Stimulated activated naive CD4-positive, alpha-beta T cell (primary cell): Measurements from ENCODE around the gene TMEM185A.
A peak's percentile ranks its signal among the peaks of the same experiment; 100 is the strongest.
"Not testable (repeated sequence)": the region's sequence is repeated elsewhere in the genome, so short reads cannot be mapped to it uniquely, and the experiment has no call there.

ENCODE experiments used
- DNase-seq, 6 experiments: peaks; one replicate each; lab custom pipeline; 2025; lab: John Stamatoyannopoulos, UW

Gene TMEM185A

DNA sequence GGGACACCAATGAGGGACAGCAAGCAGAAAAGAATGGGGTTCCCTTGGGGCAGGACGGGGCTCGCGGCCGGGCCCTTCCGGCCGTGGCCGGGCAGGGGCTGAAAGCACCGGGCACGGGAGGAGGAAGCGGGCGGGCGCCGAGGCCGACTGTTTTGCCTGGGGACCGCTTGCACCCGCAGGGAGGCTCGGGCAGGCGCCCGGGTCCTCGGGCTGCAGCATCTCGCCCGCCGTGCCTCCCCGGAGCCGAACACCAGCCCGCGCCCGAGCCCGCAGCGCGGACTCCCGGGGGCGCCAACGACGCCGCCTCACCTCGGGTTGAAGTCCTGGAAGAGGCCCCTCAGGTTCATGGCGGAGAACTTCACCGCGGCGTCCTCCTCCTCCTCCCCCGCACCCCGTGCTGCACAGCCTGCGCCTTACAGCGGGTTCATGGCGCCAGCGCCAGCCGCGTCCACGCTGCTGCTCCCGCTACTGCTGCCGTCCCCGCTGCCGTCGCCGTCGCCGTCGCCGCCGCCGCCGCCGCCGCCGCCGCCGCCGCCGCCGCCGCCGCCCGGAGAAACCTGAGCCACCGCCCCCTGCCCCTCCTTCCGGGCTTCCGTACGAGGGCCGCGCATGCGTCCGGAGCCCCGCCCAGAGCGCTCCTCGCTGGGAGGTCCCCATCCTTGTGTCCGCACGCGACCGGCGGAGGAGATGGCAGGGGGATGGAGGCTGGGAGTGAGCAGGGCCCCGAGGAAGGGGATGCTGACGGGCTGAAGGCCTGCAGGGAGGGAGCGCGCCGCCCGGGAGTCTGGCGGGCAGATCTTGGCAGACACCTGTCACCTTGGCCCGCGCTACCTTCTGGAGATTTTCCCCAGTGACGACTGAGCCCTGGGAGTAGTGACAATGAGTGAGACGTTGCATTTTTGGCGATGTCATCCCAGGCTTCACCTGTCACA, at the start of gene TMEM185A:
TSS of gene TMEM185A (minus strand) at position 559 of the 932 bp plus-strand sequence. CDS start at position 347, 212 bp downstream.
- peak; percentile 40 to 78 (median 67) for DNase-seq

DNA sequence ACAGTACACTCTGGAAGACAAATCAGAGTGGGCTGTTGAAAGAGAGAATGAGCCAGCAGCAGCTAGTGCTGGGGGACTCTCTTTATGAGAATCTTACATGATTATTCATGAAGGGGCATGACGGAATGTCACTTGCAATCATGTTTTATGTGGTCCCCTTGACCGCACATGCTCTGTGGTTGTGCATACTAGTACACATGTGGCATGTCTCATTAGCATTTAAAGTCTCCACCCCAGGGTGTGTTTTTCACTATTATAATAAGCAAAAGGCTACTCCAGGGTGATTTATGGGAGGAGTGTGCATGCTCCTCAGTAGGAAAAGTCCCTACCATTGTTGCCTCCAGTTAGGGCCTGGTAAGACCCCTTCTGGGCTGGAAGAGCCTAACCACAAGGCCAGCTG, 49.6 kb upstream of the TMEM185A start:
- DNase-seq = no peak

DNA sequence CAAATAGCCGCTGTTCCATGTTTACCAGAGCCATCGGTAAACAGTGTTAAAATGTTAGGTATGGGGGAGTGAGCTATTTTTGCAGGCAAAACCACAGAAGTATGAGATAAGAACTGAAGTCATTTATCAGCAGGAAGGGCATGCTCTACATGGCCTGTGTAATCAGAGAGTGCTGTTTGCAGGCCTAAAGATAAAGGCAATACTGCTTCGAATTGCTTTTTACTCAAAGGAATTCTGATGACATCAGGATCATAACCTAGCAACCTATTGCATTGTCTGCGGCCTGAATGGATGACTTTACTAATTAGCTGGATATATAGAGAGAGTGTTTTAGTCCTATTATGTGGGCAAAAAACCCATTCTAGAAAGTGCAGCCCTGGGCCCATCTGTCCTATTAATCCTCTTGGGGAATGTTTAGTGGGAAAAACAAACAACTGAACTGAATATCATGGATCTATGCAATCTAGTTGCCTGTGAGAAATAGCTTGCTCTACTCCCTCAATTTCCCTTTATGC, 47.6 kb upstream of the TMEM185A start:
- not testable (repeated sequence) for DNase-seq

DNA sequence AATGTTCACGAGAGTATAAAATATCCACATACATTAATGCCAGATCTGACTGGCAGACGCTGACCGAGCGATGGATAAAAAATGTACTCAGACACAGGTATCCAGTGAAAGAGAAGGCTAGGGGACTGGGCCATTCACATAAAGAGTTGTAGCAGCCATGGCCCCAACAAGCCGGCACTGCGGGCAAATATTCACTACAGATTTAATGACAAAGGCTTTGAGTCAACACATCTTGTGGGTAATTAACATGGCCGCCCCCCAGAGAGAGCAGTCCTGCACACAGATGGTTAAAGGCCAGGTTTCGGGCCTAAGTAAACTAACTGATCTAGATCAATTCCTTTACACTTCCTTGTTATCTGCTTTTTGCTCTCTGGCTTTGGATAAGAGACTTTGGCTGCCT, 44.0 kb upstream of the TMEM185A start:
- DNase-seq = not testable (repeated sequence)

DNA sequence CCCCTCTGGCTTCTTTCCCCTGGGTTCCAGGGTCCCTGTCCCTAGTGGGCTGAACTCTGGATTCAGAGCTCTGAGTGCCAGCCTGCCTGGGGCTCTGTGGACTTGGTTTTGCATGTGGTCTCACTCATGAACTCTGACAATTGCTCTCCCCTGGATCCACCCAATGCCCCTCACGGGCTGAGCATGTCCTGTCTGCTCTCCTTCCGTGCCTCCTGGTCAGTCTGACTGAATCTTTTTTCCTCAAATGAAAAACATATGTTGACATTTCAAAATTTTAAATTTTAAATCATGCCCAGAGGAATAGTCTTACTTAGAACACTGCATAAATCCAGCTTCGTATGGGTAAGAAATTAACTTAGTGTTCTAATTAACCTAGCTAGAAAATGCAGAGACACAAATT, 43.5 kb upstream of the TMEM185A start:
- DNase-seq = not testable (repeated sequence)

DNA sequence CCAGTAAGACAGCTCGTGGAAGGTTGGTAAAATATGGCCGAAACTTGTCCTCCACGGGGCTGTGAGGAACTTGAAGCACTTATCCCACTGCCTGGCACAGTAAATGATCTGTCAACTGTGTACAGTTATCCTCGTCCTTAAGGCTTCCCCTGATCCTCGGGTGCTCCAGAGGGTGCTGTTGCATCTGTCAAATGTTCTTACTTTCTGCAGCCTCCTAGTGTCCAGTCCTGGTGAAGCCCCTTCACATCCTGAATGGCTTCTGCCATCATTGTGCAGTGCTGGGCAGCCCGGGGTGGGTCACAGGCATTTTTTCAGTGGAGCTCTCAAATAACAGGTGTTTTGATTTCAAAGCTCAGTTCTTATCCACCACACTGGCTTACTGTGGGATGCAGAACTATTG, 29.0 kb upstream of the TMEM185A start:
- DNase-seq = not testable (repeated sequence)

DNA sequence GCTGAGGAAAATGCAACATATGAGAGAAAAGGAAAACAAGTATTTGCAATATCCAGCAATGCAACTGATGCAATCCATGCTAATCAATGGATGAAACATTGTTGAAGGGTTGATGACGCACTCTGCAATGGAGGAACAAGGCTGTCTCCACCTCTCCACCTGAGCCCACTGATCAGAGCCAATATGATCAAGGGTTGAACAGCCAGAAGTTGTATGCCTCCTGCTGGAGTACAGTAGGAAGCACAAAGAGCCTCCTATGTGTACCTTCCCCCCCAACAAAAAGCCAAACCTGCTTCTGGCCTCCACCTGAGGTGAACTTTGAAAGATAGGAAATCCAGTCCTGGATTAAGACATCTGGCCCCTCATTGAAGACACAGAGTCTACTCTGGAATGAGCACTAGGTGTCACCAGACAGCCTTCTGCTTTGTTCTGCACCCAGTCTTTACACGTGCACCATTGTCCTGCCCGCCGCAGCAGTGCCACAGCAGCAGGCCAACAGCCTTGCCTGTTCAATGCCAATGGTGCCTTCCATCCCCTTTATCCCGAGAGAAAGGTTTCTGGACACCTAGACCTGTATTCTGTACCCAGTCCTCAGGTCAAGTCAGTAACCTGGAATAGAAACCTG, 24.8 kb upstream of the TMEM185A start:
- not testable (repeated sequence) for DNase-seq

DNA sequence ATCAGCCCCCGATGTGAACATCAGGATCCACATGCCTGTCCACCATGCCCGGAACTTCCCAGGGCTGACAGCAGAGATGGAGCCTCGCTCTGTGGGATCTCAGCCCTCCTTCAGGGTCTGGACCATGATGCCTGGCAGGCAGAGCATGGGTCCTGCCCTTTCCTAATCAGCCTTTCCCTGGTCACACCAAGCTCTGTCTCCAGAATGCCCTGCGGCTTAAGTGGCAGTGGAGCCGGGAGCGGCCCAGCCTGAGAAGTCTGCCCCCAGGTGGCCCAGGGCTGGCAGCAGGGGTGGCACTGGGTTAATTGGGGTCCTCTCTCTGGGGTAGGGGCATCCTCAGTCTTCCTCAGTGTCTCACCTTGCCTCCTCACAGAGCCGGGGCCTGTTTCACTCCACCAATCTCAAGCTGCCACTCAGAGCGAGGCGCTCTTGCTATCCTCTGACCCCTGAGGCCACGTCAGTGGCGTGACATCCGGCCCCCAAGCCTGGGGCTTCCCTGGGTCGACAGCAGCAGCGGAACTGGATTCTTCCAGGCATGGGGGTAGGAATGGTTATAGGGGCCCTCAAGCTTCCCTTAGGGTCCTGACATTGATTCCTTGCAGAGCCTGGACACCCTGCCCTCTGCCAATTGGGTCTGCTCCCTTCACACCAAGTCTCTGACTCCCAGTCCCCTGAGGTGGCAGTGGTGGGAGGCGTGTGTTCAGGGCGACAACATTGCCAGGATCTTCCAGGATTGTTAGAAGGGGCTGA, 20.8 kb upstream of the TMEM185A start:
- DNase-seq = no peak

DNA sequence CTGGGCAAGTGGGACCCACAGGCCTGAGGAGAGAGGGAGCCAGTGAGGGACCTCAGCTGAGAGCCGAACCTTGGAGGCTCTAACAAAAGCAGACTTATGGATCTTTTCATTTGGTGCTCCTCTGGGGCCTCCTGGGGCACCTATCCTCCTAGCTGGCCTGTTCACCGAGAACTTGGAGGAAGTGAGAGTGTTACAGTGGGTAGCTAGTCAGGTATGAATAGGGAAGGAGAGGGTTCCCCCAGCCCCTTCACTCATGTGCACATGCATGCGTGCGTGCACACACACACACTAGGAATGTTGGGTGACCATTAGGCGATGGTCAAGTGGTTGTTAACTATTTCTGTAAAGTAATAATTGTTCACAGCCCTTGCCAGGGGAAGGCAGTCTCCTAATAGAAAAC, 18.6 kb upstream of the TMEM185A start:
- DNase-seq = no peak

DNA sequence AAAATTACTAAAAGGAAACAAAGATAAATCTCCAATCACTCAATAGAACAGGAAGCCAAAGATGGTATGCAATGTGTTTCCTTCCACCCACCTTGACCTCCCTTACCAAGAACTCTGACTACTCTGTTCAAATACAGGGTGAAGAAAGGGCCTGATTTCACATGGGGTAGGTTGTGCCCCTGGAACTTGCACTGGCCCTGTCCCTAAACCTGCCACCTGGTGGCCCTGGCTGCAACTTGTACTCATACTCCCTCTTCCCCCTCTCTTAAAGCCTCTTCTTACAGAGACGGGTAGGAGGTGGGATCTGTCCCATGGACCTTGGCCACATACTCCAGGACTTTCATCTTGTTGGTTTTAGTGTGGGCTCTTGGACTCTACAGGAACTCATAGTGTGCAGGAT, 17.3 kb upstream of the TMEM185A start:
- no peak for DNase-seq

DNA sequence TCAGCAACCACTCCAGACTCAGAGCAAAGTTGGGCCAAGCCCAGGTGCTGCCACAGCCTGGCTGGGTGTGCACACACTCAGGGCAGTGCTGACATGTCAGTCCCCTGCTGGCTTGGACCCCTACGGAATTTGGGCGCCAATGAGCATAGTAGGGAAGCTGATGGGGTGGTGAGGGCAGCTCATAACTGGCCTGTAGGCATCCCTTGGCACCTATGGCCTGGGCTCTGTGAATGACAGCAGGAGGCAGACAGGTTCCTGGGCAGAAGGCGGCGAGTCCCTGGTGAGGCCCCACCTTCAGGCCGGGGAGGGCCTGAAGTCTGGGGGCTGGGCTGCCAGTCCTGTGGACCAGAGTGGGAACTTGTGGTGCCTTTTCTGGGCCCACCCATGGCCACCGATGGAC, 15.9 kb upstream of the TMEM185A start:
- no peak for DNase-seq

DNA sequence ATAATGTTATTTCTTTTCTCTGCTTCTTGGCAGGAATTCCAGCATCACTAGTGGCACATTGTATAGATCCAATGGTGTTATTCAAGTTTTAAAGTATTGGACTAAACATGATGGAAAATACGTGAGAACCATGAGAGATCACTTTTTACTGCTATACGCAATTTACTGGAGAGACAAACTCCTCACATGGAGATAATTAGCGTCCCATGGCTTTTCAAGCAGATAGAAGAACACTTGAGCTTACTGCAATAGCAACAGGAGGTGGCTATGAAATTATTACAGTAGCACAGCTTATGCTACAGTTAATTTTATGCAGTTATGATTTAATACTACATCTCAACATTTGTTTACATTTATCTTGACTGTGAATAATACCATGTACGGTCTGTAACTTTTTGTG, 11.9 kb upstream of the TMEM185A start:
- DNase-seq = no peak

DNA sequence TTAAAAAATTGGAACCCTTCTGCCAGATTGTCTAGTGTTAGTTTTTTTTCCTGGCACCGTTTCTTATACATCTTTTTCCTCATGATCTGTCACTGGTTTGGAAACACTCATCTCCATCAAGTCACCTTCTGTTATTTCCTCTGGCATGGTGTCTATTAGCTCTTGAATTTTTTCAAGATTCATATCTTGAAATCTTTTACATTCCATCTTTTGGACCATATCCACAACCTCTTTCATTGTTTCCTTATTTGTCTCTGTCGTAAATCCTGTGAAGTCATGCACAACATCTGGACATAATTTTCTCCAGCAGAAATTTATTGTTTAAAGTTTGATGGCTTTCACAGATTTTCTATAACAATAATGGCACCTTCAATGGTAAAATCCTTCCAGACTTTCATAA, 10.2 kb upstream of the TMEM185A start:
- no peak for DNase-seq

DNA sequence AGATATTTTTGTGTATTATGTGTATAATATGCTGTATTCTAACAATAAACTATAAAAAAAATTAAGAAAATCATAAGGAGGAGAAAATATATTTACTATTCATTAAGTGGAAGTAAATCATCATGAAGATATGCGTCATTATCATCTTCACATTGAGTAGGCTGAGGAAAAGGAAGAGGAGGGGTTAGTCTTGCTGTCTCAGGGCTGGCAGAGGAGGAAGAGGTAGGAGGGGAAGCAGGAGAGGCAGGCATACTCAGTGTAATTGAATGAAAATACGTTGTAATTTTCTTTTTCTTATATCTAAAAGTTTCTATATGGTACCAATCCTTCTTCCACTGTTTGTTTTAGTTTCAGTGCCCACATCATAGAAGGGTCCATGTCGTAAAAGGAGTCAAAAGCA, 9.8 kb upstream of the TMEM185A start:
- no peak for DNase-seq

DNA sequence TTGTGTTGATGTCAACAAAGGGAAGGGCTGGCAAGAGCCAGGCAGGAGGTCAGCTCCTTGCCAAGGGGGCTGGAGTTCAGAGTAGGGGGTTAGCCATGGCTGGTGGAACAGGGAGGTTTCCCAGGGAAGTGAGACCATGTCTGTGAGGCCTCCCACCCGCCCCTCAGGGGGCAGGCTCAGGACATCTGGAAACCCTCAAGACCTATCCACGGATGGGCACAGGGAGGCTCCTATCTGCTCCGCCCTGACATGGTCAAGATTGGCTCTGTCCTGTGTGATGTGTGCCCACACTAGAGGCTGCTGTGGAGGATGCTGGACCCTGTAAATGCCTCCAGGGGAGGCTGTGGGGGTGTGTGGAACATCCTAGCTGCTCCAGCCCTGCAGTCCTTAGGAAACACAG, 8.0 kb upstream of the TMEM185A start:
- DNase-seq = no peak

DNA sequence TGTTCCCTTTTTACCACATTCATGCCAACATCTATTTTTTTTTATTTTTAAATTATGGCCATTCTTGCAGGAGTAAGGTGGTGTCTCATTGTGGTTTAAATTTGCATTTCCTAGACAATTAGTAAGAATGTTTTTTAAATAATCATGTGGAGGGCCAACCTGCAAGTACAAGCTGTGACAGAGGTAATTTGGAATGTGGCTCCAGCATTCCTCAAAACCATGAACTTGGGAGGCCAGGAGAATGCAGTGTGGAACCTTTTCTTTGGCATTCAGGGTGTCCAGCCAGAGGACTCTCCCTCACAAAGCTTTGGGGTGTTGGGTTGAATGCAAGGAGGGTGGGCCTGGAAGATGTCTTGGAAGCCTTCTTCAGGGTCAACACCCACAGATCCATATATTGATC, 7.3 kb upstream of the TMEM185A start:
- DNase-seq = no peak

DNA sequence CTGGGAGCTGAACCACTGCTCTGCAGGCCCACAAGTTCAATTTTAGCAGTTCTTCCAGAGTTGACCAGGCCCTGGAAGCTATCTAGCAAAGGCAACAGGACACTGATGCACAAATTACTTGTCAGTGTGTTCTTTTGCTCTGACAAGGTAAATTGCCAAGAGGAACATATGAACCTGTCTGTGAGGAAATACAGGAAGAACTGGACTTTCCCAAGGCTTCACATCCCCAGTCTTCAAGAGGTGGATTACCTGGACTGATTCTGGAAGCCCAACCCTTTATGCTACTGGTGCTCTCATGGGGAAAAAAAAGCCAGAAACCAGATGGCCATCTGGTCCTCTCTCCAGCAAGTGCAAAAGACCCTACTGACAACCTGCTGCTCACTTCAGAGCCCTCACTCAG, 1.9 kb upstream of the TMEM185A start:
- DNase-seq = no peak

DNA sequence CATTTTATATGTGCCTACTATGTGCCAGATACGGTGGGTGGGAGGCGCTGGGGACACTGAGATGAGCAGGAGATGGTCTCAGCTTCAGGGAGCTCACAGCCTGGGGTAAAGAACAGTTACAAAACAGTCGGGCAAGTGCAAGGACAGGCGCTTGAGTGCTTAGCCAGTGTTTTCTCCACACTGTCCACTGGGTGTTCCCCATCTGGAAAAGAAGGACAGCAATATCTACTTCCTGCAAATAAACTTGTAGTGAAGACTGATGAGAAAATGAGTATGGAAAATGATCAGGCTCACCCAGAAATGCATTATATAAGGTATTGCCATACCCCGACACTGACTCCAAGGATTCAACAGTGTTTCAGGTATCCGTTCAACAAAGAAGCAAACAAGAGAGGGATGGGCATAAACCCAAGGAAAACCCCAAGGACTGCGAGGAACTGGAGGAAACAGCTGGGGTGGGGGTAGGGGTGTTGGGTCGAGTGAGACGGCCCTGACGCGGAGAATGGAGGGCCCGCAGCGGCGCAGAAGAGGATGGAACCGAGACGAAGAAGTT, 835 bp downstream of the TMEM185A start:
- DNase-seq = no peak

DNA sequence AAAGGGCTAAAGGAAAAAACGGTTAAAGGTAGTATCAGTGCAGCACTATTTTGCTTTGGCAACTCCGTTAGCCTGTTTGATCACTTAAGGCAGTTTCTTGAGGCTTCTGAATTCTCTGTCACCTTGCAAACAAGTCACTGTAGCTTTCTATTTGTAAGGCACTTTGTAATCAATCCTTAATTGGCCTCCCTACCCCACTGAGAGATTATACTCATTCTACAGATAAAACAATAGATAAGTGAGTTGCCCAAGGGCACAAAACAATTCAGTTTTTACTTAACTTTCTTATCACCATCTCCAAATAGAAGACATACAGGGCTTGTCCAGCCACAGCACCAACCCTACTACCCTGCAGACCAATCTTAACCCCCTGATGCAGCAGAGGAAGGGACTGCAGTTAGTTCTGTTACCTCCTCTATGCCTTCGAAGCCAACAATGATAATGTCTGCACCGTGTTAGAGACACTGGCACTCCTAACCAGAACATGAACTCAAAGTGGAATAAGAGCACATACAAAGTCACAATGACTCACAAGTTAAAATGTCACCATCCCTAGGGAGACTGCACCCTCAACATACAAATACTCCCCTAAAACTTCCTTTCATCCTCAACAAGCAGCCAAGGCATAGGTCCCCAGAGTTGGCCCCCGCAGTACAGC, 1.7 kb downstream of the TMEM185A start:
- no peak for DNase-seq

DNA sequence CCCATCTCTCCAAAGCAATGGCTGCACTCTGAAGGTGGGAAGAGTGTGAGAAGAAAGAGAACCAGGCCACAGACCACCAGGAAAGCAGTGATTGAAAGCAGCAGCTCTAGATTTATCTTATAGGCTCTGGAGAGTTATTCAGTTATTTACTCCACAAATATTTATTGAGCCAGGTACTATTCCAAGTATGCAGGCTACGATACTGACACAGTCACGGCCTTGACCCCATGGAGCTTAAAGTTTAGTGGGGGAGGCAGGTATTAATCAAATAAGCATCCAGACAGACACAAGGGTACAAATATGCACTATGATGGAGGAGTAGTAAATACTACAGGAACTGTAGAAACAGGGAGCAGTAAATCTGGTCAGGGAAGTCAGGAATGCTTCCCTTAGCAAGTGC, 2.8 kb downstream of the TMEM185A start:
- no peak for DNase-seq

DNA sequence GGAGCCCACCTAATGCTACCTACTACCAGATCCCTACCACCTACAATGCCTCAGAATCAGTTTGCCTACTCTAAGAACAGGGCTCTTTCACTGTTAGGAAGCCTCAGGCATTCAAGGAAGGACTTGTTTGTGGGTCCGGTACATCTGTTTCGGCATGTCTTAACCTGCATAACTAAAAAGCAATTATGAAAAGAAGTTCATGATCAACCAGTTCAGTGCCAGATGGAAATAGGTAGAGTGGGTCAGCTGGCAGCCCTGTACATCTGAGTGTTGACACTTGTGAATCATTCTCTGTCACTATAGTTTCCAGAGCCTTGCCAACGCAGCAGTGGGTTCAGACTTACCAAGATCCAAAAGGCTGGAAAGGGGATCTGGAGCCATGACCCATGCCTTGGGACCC, 3.3 kb downstream of the TMEM185A start:
- DNase-seq = no peak

DNA sequence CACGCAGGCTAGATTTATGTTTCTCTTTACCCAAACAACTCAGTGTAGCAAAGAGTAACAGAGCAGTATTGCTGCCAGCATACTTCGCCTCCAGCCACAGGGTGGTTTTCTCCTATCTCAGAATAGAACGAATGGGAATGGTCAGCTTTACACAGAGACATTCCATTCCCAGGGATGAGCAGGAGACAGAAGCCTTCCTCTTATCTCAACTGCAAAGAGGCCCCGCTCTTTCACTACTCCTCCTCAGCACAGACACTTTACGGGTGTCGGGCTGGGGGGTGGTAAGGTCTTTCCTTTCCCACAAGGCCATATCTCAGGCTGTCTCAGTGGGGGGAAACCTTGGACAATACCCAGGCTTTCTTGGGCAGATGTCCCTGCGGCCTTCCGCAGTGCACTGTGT, 4.8 kb downstream of the TMEM185A start:
- DNase-seq = not testable (repeated sequence)
